Posterior cingulate gyrus (tissue), 11 donors: ENCODE measurements around the gene MACROD2.
"Not testable (repeated sequence)": the region's sequence is repeated elsewhere in the genome, so short reads cannot be mapped to it uniquely, and the experiment has no call there.

Experiments used
- DNase-seq, 10 donors: peaks; one replicate each; pipeline versions ENCODE4 v3.0.0 to v3.0.0-alpha.2; 2020 to 2021; ENCODE audit warnings: mixed read lengths in 3 of 10
- intact Hi-C: fragments of 100-400 bp; cut with DNase I; formaldehyde crosslinking; loops from one replicate; pipeline ENCODE4 v1.15.1; 2023

MACROD2 gene

GRCh38 chr20:13995086-13995665, at the start of gene MACROD2:
Gene MACROD2, plus strand, starts transcription at chr20:13995516.
- intact Hi-C loops: loop anchor here (10.0 kb wide), 1 partner anchor 170 kb away; no protein-coding TSS in a partner anchor
- DNase-seq: peak; percentile 71 to 98 (median 83)

DNA sequence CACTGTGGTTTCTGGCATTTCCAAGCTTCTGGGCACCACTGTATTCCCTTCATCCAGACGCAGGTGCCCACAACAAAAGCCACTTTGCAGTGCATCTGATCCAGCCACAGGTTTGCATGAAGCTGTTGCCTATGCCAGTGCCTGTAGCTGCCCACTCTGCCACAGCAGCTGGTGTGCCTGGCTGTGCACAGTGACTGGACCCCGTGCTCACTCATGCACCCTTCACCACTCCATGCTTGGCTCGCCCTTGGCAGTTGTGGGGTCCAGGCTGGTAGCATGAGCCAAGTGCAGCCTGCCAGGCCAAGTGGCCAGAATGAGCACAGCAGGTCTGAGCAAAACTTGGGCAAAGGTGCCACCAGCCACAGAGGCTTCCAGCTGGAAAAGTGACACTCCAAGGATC, 47.6 kb upstream of the MACROD2 start:
- intact Hi-C loops: no loop called here
- DNase-seq: peak in 2 of 10 donors; percentile 59 to 61

GRCh38 chr20:13953227-13953626, 42.1 kb upstream of the MACROD2 start:
- no peak for DNase-seq
- intact Hi-C loops: no loop called here

- intact Hi-C loops: no loop called here
- DNase-seq: no peak
Measured at GRCh38 chr20:13960119-13960518, 35.2 kb upstream of the MACROD2 start.

GRCh38 chr20:13960525-13960924, 34.8 kb upstream of the MACROD2 start:
- intact Hi-C loops: no loop called here
- no peak for DNase-seq

- DNase-seq: no peak
- intact Hi-C loops: no loop called here
Measured at GRCh38 chr20:13984211-13984610, 11.1 kb upstream of the MACROD2 start.

DNA sequence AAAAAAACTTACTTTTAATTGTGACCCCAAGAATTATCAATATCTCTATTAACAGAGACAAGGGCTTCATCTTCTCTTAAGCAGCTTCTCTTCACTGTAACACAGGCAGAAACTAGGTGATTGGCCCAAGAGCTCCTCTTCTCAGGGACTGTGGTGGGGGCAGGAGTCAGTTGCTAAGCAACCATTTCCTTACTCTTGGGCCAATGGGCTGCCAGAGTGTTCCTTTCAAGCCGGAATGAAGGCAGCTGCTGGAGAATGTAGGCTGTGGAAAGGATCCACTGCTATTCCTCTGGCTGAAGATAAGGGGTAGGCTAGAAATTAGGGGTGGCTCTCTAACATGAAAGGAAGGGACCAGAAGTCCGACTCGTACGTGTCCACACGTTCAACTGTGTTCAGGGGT, 4.9 kb upstream of the MACROD2 start, which contains the start of gene SEL1L2:
SEL1L2 (minus strand) TSS at position 150 of the 400 bp plus-strand sequence; CDS start at position 70, 80 bp downstream.
- no peak for DNase-seq
- intact Hi-C loops: loop anchor here (10.0 kb wide), 1 partner anchor 166 kb away; no protein-coding TSS in a partner anchor

- intact Hi-C loops: loop anchor here (10.0 kb wide), 1 partner anchor 167 kb away; no protein-coding TSS in a partner anchor
- DNase-seq: no peak
Measured at GRCh38 chr20:13991311-13991710, 4.0 kb upstream of the MACROD2 start.

DNA sequence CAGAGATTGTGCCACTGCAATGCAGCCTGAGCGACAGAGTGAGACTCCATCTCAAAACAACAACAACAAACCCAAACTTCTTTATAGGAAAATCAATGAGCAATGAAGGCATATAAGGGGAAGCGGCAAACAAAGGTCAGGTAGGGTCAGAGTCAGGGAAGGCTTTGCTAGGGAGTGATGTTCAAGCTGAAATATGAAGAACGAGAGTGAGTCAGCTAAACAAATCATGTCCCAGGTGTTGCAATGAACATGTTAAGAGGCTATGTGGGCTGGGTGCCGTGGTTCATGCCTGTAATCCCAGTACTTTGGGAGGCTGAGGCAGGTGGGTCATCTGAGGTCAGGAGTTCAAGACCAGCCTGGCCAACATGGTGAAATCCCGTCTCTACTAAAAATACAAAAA, 3.4 kb upstream of the MACROD2 start:
- intact Hi-C loops: loop anchor here (10.0 kb wide), 1 partner anchor 167 kb away; no protein-coding TSS in a partner anchor
- not testable (repeated sequence) for DNase-seq

- DNase-seq: peak in 7 of 10 donors; percentile 19 to 88 (median 34)
- intact Hi-C loops: loop anchor here (10.0 kb wide), 1 partner anchor 171 kb away; no protein-coding TSS in a partner anchor
Measured at GRCh38 chr20:13995841-13996240, 525 bp downstream of the MACROD2 start.

DNA sequence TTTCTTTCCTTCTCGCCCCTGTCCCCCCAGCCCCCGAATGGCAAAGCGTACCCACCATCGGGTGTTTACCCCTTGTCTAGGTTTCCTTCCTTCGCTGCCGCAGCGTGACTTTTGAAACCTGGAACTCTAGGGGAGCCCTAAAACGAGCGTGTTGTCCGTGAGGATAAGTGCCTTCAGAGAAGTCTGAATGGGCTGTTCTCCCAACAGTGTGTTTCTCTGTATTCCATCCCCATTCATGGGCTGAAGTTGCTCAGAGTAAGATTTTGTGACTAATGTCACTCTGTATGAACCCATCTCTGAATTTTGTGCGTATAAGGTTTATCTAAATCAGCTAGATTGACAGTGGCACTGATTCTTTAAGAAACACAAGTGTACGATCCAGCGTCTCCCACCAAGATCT, 949 bp downstream of the MACROD2 start:
- intact Hi-C loops: loop anchor here (10.0 kb wide), 1 partner anchor 171 kb away; no protein-coding TSS in a partner anchor
- DNase-seq: no peak

DNA sequence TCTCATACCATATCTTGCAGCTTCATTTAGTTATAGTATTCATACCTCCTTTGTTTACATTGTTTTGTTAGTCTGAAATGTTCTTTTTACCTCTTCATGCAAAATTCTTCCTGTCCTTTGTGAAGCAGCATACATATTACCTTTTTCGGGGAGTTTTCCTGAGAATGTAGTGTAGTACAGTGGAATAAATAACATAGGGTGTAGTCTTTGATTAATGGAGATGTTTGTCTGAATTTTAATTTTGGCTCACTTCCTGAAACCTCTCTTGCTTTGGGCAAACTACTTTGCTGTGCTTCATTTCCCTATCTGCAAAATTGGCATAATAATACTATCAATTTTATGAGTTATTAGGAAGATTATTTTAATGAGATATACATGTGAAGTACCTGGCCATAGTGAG, 5.6 kb downstream of the MACROD2 start:
- DNase-seq: no peak
- intact Hi-C loops: no loop called here

- DNase-seq: no peak
- intact Hi-C loops: no loop called here
Measured at GRCh38 chr20:14005996-14006395, 10.7 kb downstream of the MACROD2 start.

DNA sequence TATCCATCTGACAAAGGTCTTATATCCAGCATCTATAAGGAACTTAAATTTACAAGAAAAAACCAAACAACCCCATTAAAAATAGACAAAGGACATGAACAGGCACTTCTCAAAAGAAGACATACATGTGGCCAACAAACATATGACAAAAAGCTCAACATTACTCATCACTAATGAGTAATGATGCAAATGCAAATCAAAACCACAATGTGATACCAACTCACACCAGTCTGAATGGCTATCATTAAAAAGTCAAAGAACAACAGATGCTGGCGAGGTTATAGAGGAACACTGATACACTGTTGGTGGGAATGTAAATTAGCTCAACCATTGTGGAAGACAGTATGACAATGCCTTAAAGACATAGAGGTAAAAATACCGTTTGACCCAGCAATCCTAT, 13.9 kb downstream of the MACROD2 start:
- DNase-seq: no peak
- intact Hi-C loops: no loop called here

GRCh38 chr20:14012671-14013070, 17.4 kb downstream of the MACROD2 start:
- no peak for DNase-seq
- intact Hi-C loops: no loop called here

- intact Hi-C loops: no loop called here
- DNase-seq: no peak
Measured at GRCh38 chr20:14030991-14031390, 35.7 kb downstream of the MACROD2 start.

GRCh38 chr20:14033310-14033709, 38.0 kb downstream of the MACROD2 start:
- intact Hi-C loops: no loop called here
- DNase-seq: no peak

GRCh38 chr20:14036567-14036966, 41.3 kb downstream of the MACROD2 start:
- intact Hi-C loops: no loop called here
- DNase-seq: no peak

DNA sequence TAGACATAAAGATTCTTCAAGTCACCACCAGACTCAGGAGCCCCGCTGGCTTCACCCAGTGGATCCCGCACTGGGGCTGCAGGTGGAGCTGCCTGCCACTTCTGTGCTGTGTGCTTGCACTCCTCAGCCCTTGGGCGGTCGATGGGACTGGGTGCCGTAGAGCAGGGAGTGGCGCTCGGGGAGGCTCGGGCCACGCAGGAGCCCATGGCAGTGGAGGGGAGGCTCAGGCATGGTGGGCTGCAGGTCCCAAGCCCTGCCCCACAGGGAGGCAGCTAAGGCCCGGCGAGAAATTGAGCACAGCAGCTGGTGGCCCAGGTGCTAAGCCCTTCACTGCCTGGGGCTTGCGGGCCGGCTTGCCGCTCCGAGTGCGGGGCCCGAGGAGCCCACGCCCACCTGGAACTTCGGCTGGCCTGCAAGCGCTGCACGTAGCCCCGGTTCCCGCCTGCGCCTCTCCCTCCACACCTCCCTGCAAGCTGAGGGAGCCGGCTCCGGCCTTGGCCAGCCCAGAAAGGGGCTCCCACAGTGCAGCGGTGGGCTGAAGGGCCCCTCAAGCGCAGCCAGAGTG, 49.5 kb downstream of the MACROD2 start:
- peak in 3 of 10 donors; percentile 57 to 75 (median 64) for DNase-seq
- intact Hi-C loops: not testable (repeated sequence)

DNA sequence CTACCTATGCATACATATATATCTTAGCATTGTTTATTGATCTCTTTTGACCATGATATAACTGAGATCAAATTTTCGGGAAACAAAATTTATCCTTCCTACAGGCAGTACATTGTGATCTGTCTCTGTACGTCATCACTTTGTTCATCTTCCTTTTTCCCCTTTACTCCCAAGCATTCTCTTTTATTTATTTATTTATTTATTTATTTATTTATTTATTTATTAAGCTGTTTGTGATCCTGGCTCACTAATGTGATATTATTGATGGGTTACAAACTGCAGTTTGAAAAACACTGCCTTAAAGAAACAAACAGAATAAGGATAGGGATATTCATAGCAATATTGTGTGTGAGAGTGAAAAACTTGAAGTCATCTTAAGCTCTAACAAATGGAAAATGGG, 51.2 kb downstream of the MACROD2 start:
- intact Hi-C loops: no loop called here
- no peak for DNase-seq

DNA sequence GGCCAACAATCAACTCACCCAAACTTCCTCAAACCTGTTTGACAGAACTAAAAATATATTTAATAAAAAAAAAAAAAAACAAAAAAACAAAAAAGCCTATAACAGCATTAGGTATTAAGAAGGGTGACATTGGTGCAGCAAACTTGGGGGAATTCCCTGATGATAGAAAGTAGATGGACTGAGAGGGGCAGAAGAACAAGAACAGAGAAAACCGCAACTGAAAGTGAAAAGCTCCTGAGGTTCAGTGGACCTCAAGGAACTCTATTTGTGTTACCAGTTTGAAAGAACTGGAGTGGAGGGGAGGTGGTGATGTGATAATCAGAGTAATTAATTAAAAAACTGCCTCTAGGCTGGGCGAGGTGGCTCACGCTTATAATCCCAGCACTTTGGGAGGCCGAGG, 53.8 kb downstream of the MACROD2 start:
- intact Hi-C loops: no loop called here
- no peak for DNase-seq

- intact Hi-C loops: no loop called here
- DNase-seq: no peak
Measured at GRCh38 chr20:14051454-14051853, 56.1 kb downstream of the MACROD2 start.
